Measurements from ENCODE around the gene RPRD1B. TPM values are rescaled to one million over a fixed set of nuclear protein-coding genes. Genes with fewer than 3 reads are reported as not detected.

The RPRD1B gene
- total RNA-seq, 1 experiment from 2014 or later, result 112 TPM

GRCh38 chr20:38138086-38138778 lies 104.7 kb downstream of the RPRD1B start:
- intact Hi-C loops (cut with micrococcal nuclease; ENCODE audit: unreplicated experiment), result no loop called here
- no TSS peak for BruUV-seq (replicated peaks)
- no peak overlapping the region for H3K4me3 Mint-ChIP-seq (ENCODE audit: unreplicated experiment)
- Histone ChIP-seq H3K9me3 (no peaks in the 10 kb centered on the region), H3K36me3 (ENCODE audit: control insufficient read depth, insufficient read depth, low read length) (no peaks in the 10 kb centered on the region; the same call in 1 of the 2 replicates), H3K4me1 (peaks cover 70% of the 10 kb centered on the region), H3K27me3 (replicated peaks; ENCODE audit: control insufficient read depth, insufficient read depth, low read length) (no peaks in the 10 kb centered on the region), H3K4me3 (ENCODE audit: low read depth, low read length) (no peak overlapping the region)
- peak in 1 of 2 experiments; percentile 35 for DNase-seq
- H3K27me3 Mint-ChIP-seq (ENCODE audit: insufficient read depth, unreplicated experiment), result no peaks in the 10 kb centered on the region
- no peak for TF ChIP-seq CTCF (IDR thresholded peaks at IDR 0.05; ENCODE audit: insufficient read depth in 1 of 2, low read depth in 1 of 2, low read length in 1 of 2, severe bottlenecking in 1 of 2, unreplicated experiment in 1 of 2)
- ChIA-PET POLR2A (no interaction called here), CTCF (interaction anchor here (0.8 kb wide), 1 partner anchor 83 kb away, joined by 3 read pairs; no protein-coding TSS in a partner anchor)
- no peaks in the 10 kb centered on the region for H3K9me3 Mint-ChIP-seq (ENCODE audit: unreplicated experiment)
- H3K27ac Mint-ChIP-seq (ENCODE audit: unreplicated experiment), result no peak overlapping the region
- H3K4me1 Mint-ChIP-seq (ENCODE audit: low read depth, unreplicated experiment), result peaks cover 52% of the 10 kb centered on the region
- peaks cover 51% of the 10 kb centered on the region for H3K36me3 Mint-ChIP-seq (ENCODE audit: insufficient read depth, unreplicated experiment)

GRCh38 chr20:38139156-38139912 lies 105.8 kb downstream of the RPRD1B start:
- peaks cover 53% of the 10 kb centered on the region for H3K4me1 Mint-ChIP-seq (ENCODE audit: low read depth, unreplicated experiment)
- H3K9me3 ChIP-seq, result no peaks in the 10 kb centered on the region
- no peaks in the 10 kb centered on the region for H3K9me3 Mint-ChIP-seq (ENCODE audit: unreplicated experiment)
- CTCF ChIA-PET, result no interaction called here
- peak overlapping the region; percentile 22 for H3K4me3 Mint-ChIP-seq (ENCODE audit: unreplicated experiment)
- no peak overlapping the region for H3K4me3 ChIP-seq (ENCODE audit: low read depth, low read length)
- no peaks in the 10 kb centered on the region for H3K27me3 Mint-ChIP-seq (ENCODE audit: insufficient read depth, unreplicated experiment)
- peaks cover 62% of the 10 kb centered on the region for H3K36me3 Mint-ChIP-seq (ENCODE audit: insufficient read depth, unreplicated experiment)
- POLR2A ChIA-PET, result interaction anchor here (1.1 kb wide), 1 partner anchor 16 kb away, joined by 3 read pairs; no protein-coding TSS in a partner anchor
- no peaks in the 10 kb centered on the region for H3K27me3 ChIP-seq (replicated peaks; ENCODE audit: control insufficient read depth, insufficient read depth, low read length)
- intact Hi-C loops (cut with micrococcal nuclease; ENCODE audit: unreplicated experiment), result no loop called here
- peak overlapping the region; percentile 69 for H3K27ac Mint-ChIP-seq (ENCODE audit: unreplicated experiment)
- H3K36me3 ChIP-seq (ENCODE audit: control insufficient read depth, insufficient read depth, low read length), result no peaks in the 10 kb centered on the region; the same call in 1 of the 2 replicates
- peaks cover 70% of the 10 kb centered on the region for H3K4me1 ChIP-seq
- no TSS peak for BruUV-seq (replicated peaks)
- TF ChIP-seq CTCF (IDR thresholded peaks at IDR 0.05; ENCODE audit: insufficient read depth in 1 of 2, low read depth in 1 of 2, low read length in 1 of 2, severe bottlenecking in 1 of 2, unreplicated experiment in 1 of 2), result no peak
- peak in 1 of 2 experiments; percentile 55 for DNase-seq

DNA sequence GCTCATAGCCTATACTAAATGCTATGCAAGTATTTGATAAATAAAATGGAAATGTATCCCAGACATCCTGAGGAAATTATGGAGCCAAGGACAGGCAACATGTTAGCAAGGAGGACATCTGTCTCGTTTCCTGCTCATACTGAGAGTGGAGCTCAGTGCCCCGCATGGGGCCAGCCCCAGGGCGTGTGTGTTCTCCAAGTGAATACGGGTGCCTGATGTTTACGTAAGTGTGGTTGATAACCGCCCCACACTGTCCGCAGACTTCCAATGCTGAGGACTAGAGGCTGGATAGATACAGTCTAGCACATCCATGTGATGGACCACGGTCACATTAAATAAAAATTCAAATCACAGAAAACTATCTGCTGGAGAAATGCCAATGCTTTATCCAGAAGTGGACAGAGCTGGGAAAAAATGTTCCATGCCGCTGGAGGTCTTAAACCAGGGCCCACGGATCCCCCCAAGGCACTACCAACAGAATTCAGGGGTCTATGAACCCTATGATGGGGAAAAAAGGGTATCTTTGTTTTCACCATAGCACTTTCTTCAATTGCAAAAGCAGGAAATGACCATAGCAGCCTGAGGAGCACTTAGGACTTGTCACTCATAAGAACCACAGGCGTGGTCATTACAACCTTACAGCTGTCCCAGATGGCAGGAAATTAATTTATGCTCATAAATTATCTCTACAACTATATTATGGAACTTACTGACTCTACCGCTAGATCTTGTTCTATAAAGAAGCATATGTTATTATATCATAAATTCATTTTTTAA lies 106.6 kb downstream of the RPRD1B start:
- H3K36me3 Mint-ChIP-seq (ENCODE audit: insufficient read depth, unreplicated experiment), result peaks cover 70% of the 10 kb centered on the region
- no peak for TF ChIP-seq CTCF (IDR thresholded peaks at IDR 0.05; ENCODE audit: insufficient read depth in 1 of 2, low read depth in 1 of 2, low read length in 1 of 2, severe bottlenecking in 1 of 2, unreplicated experiment in 1 of 2)
- peaks cover 47% of the 10 kb centered on the region for H3K4me1 Mint-ChIP-seq (ENCODE audit: low read depth, unreplicated experiment)
- Histone ChIP-seq H3K36me3 (ENCODE audit: control insufficient read depth, insufficient read depth, low read length) (no peaks in the 10 kb centered on the region; the same call in 1 of the 2 replicates), H3K4me3 (ENCODE audit: low read depth, low read length) (no peak overlapping the region), H3K4me1 (peaks cover 70% of the 10 kb centered on the region), H3K27me3 (replicated peaks; ENCODE audit: control insufficient read depth, insufficient read depth, low read length) (no peaks in the 10 kb centered on the region), H3K9me3 (no peaks in the 10 kb centered on the region)
- H3K27ac Mint-ChIP-seq (ENCODE audit: unreplicated experiment), result no peak overlapping the region
- CTCF ChIA-PET, result no interaction called here
- no TSS peak for BruUV-seq (replicated peaks)
- intact Hi-C loops (cut with micrococcal nuclease; ENCODE audit: unreplicated experiment), result no loop called here
- no peaks in the 10 kb centered on the region for H3K27me3 Mint-ChIP-seq (ENCODE audit: insufficient read depth, unreplicated experiment)
- no peaks in the 10 kb centered on the region for H3K9me3 Mint-ChIP-seq (ENCODE audit: unreplicated experiment)
- POLR2A ChIA-PET, result interaction anchor here (1.1 kb wide), 1 partner anchor 17 kb away, joined by 3 read pairs; no protein-coding TSS in a partner anchor
- H3K4me3 Mint-ChIP-seq (ENCODE audit: unreplicated experiment), result no peak overlapping the region
- DNase-seq, result peak in 1 of 2 experiments; percentile 70
